Renal cortex interstitium (tissue), 15 donors: ENCODE results near the gene DHX36. TPM values are rescaled to one million over a fixed set of nuclear protein-coding genes. Genes with fewer than 3 reads are reported as not detected.

ENCODE experiments used
- DNase-seq, 11 donors: peaks; one replicate each; pipeline ENCODE4 v3.0.0-alpha.2; 2013; ENCODE audit warnings: low read depth in 9 of 11, low spot score in 4 of 11; ENCODE audit errors: extremely low read depth in 1 of 11
- long read RNA-seq, 16 experiments: transcript quantifications; one replicate each; lab custom pipeline, GENCODE V29; 2026
- polyA plus RNA-seq, 3 donors: library from polyadenylated mRNA; unstranded; fragments of 120-200 nt; gene quantifications; one replicate each; pipeline ENCODE4 v1.2.1, GENCODE V29; 2013; ENCODE audit not compliant: insufficient read length in 3 of 3

The DHX36 gene
- 10 to 100 TPM; 74.7 to 95.9 (median 80.0) TPM for polyA plus RNA-seq
- long read RNA-seq, donor 1, full-length matches to known transcripts = 9 of 19 reads
- long read RNA-seq, donor 1, partial matches to known transcripts = 10 of 19 reads
- long read RNA-seq, donor 1, other reads (novel, unspliced or antisense) = 0 of 19 reads
- long read RNA-seq, donor 2, full-length matches to known transcripts = 17 of 40 reads
- long read RNA-seq, donor 2, partial matches to known transcripts = 23 of 40 reads
- long read RNA-seq, donor 2, other reads (novel, unspliced or antisense) = 0 of 40 reads
- long read RNA-seq, donor 3, full-length matches to known transcripts = 19 of 49 reads
- long read RNA-seq, donor 3, partial matches to known transcripts = 30 of 49 reads
- long read RNA-seq, donor 3, other reads (novel, unspliced or antisense) = 0 of 49 reads
- long read RNA-seq, donor 4, full-length matches to known transcripts = 12 of 30 reads
- long read RNA-seq, donor 4, partial matches to known transcripts = 18 of 30 reads
- long read RNA-seq, donor 4, other reads (novel, unspliced or antisense) = 0 of 30 reads
- long read RNA-seq, donor 5 = 0 reads
- long read RNA-seq, donor 6, transcript DHX36-203 (3 exons, 2,306 nt) = minor isoform, 8 of 49 reads
- long read RNA-seq, donor 6, transcript DHX36-211 (3 exons, 833 nt) = major isoform, 14 of 49 reads
- long read RNA-seq, donor 6, partial matches to known transcripts = 24 of 49 reads
- long read RNA-seq, donor 6, other reads (novel, unspliced or antisense) = 0 of 49 reads
- long read RNA-seq, donor 7, full-length matches to known transcripts = 27 of 50 reads
- long read RNA-seq, donor 7, partial matches to known transcripts = 23 of 50 reads
- long read RNA-seq, donor 7, other reads (novel, unspliced or antisense) = 0 of 50 reads
- long read RNA-seq, donor 8, full-length matches to known transcripts = 34 of 65 reads
- long read RNA-seq, donor 8, partial matches to known transcripts = 31 of 65 reads
- long read RNA-seq, donor 8, other reads (novel, unspliced or antisense) = 0 of 65 reads
- long read RNA-seq, donor 9, full-length matches to known transcripts = 17 of 39 reads
- long read RNA-seq, donor 9, partial matches to known transcripts = 22 of 39 reads
- long read RNA-seq, donor 9, other reads (novel, unspliced or antisense) = 0 of 39 reads
- long read RNA-seq, donor 10, transcript DHX36-211 (3 exons, 833 nt) = major isoform, 8 of 42 reads
- long read RNA-seq, donor 10, transcript DHX36-203 (3 exons, 2,306 nt) = minor isoform, 6 of 42 reads
- long read RNA-seq, donor 10, partial matches to known transcripts = 28 of 42 reads
- long read RNA-seq, donor 10, other reads (novel, unspliced or antisense) = 0 of 42 reads
- long read RNA-seq, donor 11, full-length matches to known transcripts = 18 of 40 reads
- long read RNA-seq, donor 11, partial matches to known transcripts = 22 of 40 reads
- long read RNA-seq, donor 11, other reads (novel, unspliced or antisense) = 0 of 40 reads
- long read RNA-seq, donor 12, partial matches to known transcripts = 5 of 9 reads
- long read RNA-seq, donor 12, other reads (novel, unspliced or antisense) = 0 of 9 reads
- long read RNA-seq, donor 13, full-length matches to known transcripts = 39 of 64 reads
- long read RNA-seq, donor 13, partial matches to known transcripts = 25 of 64 reads
- long read RNA-seq, donor 13, other reads (novel, unspliced or antisense) = 0 of 64 reads
- long read RNA-seq, donor 14, full-length matches to known transcripts = 5 of 18 reads
- long read RNA-seq, donor 14, partial matches to known transcripts = 13 of 18 reads
- long read RNA-seq, donor 14, other reads (novel, unspliced or antisense) = 0 of 18 reads
- long read RNA-seq, donor 15, partial matches to known transcripts = 6 of 15 reads
- long read RNA-seq, donor 15, other reads (novel, unspliced or antisense) = 0 of 15 reads
- long read RNA-seq, donor 16, full-length matches to known transcripts = 37 of 110 reads
- long read RNA-seq, donor 16, partial matches to known transcripts = 73 of 110 reads
- long read RNA-seq, donor 16, other reads (novel, unspliced or antisense) = 0 of 110 reads

- DNase-seq = peak; percentile 81 to 93 (median 89)
Observed at GRCh38 chr3:154323891-154324738, at the start of gene DHX36. Gene DHX36 (minus strand): TSS chr3:154324487. CDS start chr3:154324416, 71 bp downstream.

DNA sequence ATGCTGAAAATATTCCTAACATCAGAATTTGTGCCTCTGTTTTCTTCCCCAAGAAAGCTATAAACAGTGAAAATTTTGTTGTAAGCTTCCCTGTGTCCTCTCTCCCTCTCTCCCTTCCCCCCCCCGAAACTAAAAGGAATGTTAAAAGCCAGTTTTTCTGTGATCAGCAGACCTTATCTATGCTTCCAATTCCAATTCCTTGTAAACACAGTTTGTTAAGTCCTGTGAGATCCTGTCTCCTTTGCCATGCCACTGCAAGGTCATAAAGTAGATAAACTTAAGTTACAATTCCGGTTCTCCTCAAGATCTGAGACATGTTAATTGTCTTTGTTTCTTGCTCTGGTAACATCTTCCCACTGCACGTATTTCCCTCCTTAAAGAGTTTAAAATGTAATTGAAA lies 42.9 kb upstream of the DHX36 start:
- peak in 1 of 11 donors; percentile 3 for DNase-seq

GRCh38 chr3:154364849-154365248 lies 40.6 kb upstream of the DHX36 start:
- no peak for DNase-seq

DNA sequence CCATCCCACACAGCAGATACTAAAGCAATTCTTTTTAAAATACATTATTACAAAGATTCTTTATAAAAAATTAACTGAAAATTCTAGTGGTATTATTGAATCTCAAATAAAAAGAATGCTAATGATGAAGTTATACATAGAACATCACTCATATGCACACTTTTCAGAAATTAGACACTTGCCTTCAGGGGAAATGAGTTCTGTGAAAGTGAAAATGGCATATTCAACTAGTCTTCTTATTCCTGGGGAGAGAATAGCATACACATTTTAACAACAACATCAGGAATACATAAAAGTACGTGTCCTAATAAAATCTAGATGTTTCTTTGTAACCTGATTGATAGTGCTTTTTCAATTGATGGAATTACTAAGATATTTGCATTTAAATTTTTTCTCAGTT lies 36.8 kb upstream of the DHX36 start:
- no peak for DNase-seq

DNA sequence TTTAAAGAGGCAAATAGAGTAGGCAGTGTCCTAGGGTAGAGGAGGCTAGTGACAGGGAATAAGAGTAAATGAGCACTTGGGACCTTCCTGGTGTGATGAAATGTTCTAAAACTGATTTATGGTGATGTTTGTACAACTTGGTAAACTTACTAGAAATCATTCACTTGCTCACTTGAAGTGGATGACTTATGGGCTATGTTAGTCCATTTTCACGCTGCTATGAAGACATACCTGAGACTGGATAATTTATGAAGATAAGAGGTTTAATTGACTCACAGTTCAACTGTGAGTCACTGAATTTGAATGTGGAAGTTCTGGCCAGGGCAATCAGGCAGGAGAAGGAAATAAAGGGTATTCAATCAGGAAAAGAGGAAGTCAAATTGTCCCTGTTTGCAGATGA lies 31.7 kb upstream of the DHX36 start:
- no peak for DNase-seq

DNA sequence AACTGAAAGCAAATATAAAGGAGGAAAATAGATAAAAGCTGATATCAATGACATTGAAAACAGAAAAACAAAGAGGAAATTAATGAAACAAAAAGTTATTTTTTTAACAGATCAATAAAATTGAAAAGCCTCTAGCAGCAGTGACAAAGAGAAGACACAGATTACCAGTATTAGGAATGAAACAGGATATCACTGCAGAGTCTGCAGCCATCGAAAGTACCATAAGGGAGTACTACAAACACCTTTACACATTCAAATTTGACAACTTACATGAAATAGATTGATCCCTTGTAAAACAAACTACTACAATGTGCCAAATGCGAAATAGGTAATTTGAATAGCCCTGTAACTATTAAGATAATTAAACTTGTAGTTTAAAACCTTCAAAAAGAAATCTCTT lies 24.9 kb upstream of the DHX36 start:
- no peak for DNase-seq

GRCh38 chr3:154345422-154346122 lies 21.3 kb upstream of the DHX36 start:
- DNase-seq = no peak

DNA sequence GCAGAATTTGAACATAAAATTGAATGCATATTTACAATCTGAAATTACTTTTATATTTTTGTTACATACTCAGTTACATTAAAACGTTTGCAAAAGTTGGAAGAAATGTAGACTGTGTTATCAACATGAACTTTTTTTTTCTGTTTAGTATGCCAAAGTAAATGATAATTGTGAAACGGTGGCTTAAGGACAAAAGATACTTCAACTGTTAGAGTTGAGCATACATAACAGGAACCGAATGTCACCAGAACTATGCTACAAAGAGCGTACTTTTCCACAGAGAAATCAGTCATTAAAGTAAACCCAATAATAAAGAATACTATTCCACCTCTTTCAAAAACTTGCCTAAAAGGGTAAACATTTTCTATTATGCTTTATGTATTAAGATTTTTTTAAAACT lies 14.3 kb upstream of the DHX36 start:
- DNase-seq = no peak

GRCh38 chr3:154338008-154338407 lies 13.7 kb upstream of the DHX36 start:
- no peak for DNase-seq

DNA sequence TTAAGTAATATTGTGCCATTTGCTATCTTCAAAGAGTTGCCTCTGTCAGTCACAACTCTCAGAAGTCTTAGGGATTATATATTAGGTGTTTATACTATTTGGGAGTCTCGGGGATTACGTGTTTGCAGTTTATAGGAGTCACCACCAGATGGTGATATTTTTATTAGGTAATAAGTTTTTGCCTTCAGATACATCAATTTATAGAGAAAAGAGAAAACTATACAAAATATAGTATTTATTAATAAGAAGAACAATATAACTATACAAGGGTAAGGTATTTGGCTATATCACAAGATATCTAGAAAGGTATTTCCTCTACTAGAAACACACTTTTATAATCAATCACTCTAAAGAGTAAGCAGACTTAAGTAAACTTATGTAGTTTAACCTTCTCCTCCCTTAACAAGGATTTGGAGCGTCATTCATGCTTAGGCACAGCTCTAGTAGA lies 10.7 kb upstream of the DHX36 start:
- DNase-seq = peak in 3 of 11 donors; percentile 22 to 28 (median 25)

GRCh38 chr3:154327871-154328270 lies 3.6 kb upstream of the DHX36 start:
- DNase-seq = no peak

- no peak for DNase-seq
Observed at GRCh38 chr3:154324919-154325318, 632 bp upstream of the DHX36 start.

- no peak for DNase-seq
Observed at GRCh38 chr3:154316974-154317767, 7.1 kb downstream of the DHX36 start.

DNA sequence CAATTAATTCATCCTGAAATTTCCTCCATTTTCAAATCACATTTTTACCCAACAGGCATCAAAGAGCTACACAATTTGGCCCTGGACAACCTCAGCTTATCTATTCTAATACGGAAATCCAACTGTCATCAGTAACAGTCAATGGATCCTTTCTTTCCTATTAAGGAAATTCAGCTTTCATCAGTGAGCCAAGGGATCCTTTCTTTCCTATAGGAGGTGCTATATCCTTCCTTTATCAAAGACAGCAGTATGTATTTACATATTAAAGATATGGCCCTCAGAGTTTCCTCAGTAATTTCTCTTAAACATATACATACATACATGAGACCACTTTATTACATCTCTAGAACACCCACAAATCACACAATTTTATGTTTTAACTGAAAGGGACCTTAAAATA lies 10.1 kb downstream of the DHX36 start:
- DNase-seq = no peak

- DNase-seq = no peak
Observed at GRCh38 chr3:154310840-154311239, 13.4 kb downstream of the DHX36 start.
